ENCODE results near the gene INPP5F.

DNA sequence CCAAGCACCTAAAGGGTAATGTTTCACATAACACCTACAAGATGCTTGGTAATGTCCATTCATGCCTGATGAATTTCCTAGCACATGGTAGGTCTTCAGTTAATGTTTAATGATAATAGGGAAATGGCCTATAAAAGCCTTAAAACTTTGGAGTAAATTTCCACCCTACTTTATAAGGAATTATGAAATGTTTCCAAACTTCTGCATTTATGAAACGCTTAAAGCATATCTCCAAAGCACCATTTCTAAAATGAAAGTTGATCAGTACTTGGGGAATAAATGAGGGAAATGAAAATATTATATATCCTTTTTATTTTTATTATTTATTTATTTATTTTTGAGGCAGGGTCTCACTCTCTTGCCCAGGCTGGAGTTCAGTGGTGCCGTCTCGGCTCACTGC lies 51.8 kb downstream of the INPP5F start:
- TF ChIP-seq EZH2 (IDR thresholded peaks at IDR 0.05; ENCODE audit: low read length): no peak
- TF ChIP-seq, protein P1, sequence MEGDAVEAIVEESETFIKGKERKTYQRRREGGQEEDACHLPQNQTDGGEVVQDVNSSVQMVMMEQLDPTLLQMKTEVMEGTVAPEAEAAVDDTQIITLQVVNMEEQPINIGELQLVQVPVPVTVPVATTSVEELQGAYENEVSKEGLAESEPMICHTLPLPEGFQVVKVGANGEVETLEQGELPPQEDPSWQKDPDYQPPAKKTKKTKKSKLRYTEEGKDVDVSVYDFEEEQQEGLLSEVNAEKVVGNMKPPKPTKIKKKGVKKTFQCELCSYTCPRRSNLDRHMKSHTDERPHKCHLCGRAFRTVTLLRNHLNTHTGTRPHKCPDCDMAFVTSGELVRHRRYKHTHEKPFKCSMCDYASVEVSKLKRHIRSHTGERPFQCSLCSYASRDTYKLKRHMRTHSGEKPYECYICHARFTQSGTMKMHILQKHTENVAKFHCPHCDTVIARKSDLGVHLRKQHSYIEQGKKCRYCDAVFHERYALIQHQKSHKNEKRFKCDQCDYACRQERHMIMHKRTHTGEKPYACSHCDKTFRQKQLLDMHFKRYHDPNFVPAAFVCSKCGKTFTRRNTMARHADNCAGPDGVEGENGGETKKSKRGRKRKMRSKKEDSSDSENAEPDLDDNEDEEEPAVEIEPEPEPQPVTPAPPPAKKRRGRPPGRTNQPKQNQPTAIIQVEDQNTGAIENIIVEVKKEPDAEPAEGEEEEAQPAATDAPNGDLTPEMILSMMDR (optimal IDR thresholded peaks at IDR 0.05 in 1 of 3, IDR thresholded peaks at IDR 0.05 in 1 of 3, conservative IDR thresholded peaks at IDR 0.05 in 1 of 3; ENCODE audit: extremely low read depth in 1 of 3, insufficient read depth in 2 of 3, low read length in 3 of 3): no peak
